22Rv1 (cell line): Measurements from ENCODE around the gene CDC42EP4.

ENCODE experiments used
- ZFX ChIP-seq: fragments of 450-650 bp; IDR thresholded peaks from 2 replicates; pipeline ENCODE4 v1.6.1; 2017; ENCODE audit warnings: antibody characterized with exemption, borderline replicate concordance
- TF ChIP-seq, protein P1 (sequence below): fragments of 450-650 bp; IDR thresholded peaks from 2 replicates; pipeline ENCODE4 v1.5.1; 2017; ENCODE audit warnings: mild to moderate bottlenecking

GRCh38 chr17:73320601-73321264 is 8.9 kb upstream of the CDC42EP4 start:
- TF ChIP-seq, protein P1, sequence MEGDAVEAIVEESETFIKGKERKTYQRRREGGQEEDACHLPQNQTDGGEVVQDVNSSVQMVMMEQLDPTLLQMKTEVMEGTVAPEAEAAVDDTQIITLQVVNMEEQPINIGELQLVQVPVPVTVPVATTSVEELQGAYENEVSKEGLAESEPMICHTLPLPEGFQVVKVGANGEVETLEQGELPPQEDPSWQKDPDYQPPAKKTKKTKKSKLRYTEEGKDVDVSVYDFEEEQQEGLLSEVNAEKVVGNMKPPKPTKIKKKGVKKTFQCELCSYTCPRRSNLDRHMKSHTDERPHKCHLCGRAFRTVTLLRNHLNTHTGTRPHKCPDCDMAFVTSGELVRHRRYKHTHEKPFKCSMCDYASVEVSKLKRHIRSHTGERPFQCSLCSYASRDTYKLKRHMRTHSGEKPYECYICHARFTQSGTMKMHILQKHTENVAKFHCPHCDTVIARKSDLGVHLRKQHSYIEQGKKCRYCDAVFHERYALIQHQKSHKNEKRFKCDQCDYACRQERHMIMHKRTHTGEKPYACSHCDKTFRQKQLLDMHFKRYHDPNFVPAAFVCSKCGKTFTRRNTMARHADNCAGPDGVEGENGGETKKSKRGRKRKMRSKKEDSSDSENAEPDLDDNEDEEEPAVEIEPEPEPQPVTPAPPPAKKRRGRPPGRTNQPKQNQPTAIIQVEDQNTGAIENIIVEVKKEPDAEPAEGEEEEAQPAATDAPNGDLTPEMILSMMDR: no peak
- TF ChIP-seq ZFX: no peak
